Caco-2 (cell line): Measurements from ENCODE around the gene CD55. TPM values are rescaled to one million over a fixed set of nuclear protein-coding genes. Genes with fewer than 3 reads are reported as not detected.

Source experiments
- BruUV-seq: library from RNA; stranded (reverse); fragments of 400-500 nt; replicated peaks from 2 replicates; lab custom pipeline; 2021; lab: Mats Ljungman, UMichigan
- CTCF ChIA-PET: fragments of 300-600 bp; sonication (Branson Sonifier 250); formaldehyde crosslinking; loops from one replicate; lab custom pipeline; 2022; ENCODE audit warnings: antibody characterized with exemption; lab: Charles Lee
- POLR2A ChIA-PET: fragments of 300-600 bp; sonication (Branson Sonifier 250); formaldehyde crosslinking; loops from one replicate; lab custom pipeline; 2022; ENCODE audit warnings: antibody characterized with exemption; lab: Charles Lee
- DNase-seq, 2 experiments: peaks; one replicate each; pipeline versions ENCODE4 v3.0.0 to v3.0.0-alpha.2; 2020 to 2022
- H3K27me3 ChIP-seq: replicated peaks from 2 replicates; pipeline ENCODE4 v1.6.0; 2011; ENCODE audit warnings: low read length; ENCODE audit not compliant: control insufficient read depth, insufficient read depth
- H3K36me3 ChIP-seq: 2 replicates; pipeline ENCODE4 v1.5.1; 2011; ENCODE audit warnings: low read length; ENCODE audit not compliant: control insufficient read depth, insufficient read depth
- H3K4me1 ChIP-seq: fragments of 250-450 bp; sonication (Bioruptor Pico); 2 replicates; pipeline ENCODE4 v1.5.1; 2020; ENCODE audit warnings: mild to moderate bottlenecking
- H3K4me3 ChIP-seq: 2 replicates; pipeline ENCODE4 v1.5.1; 2011; ENCODE audit warnings: low read depth, mild to moderate bottlenecking, control low read depth, low read length
- H3K9me3 ChIP-seq: fragments of 250-450 bp; sonication (Bioruptor Pico); 2 replicates; pipeline ENCODE4 v1.5.1; 2020; ENCODE audit warnings: mild to moderate bottlenecking, moderate library complexity
- H3K27ac Mint-ChIP-seq: one replicate; pipeline ENCODE4 v1.8.0; 2022; ENCODE audit warnings: mixed read lengths; ENCODE audit not compliant: unreplicated experiment
- H3K27me3 Mint-ChIP-seq: one replicate; pipeline ENCODE4 v1.8.0; 2022; ENCODE audit warnings: mixed read lengths; ENCODE audit not compliant: insufficient read depth, unreplicated experiment
- H3K36me3 Mint-ChIP-seq: one replicate; pipeline ENCODE4 v1.8.0; 2022; ENCODE audit warnings: mild to moderate bottlenecking, mixed read lengths; ENCODE audit not compliant: insufficient read depth, unreplicated experiment
- H3K4me1 Mint-ChIP-seq: one replicate; pipeline ENCODE4 v1.8.0; 2022; ENCODE audit warnings: low read depth, mixed read lengths; ENCODE audit not compliant: unreplicated experiment
- H3K4me3 Mint-ChIP-seq: one replicate; pipeline ENCODE4 v1.8.0; 2022; ENCODE audit warnings: mild to moderate bottlenecking, moderate library complexity, mixed read lengths; ENCODE audit not compliant: unreplicated experiment
- H3K9me3 Mint-ChIP-seq: one replicate; pipeline ENCODE4 v1.8.0; 2022; ENCODE audit warnings: mixed read lengths; ENCODE audit not compliant: unreplicated experiment
- CTCF ChIP-seq, 2 experiments: fragments of 200-600 bp in 1 of 2; IDR thresholded peaks; 1 replicate in 1 of 2; 2 replicates in 1 of 2; pipeline versions ENCODE4 v1.5.1 to v1.8.0; 2011 to 2022; ENCODE audit warnings: antibody characterized with exemption in 1 of 2, control low read depth in 1 of 2, inconsistent platforms in 1 of 2, low read depth in 1 of 2, low read length in 1 of 2, mild to moderate bottlenecking in 1 of 2, moderate library complexity in 1 of 2; ENCODE audit not compliant: insufficient read depth in 1 of 2, severe bottlenecking in 1 of 2, unreplicated experiment in 1 of 2
- intact Hi-C: fragments of 100-400 bp; cut with micrococcal nuclease; formaldehyde crosslinking; loops from one replicate; pipeline ENCODE4 v1.10.0; 2022; ENCODE audit not compliant: unreplicated experiment
- total RNA-seq: library from RNA; stranded (reverse); gene quantifications from 2 replicates; pipeline ENCODE4 v1.2.3, GENCODE V29; 2022

The CD55 gene
- total RNA-seq, 1 experiment from 2014 or later: 195 TPM

- BruUV-seq: no TSS peak
- Histone ChIP-seq H3K9me3 (no peaks in the 10 kb centered on the region), H3K27me3 (no peaks in the 10 kb centered on the region), H3K36me3 (peaks cover 4% of the 10 kb centered on the region), H3K4me1 (no peaks in the 10 kb centered on the region), H3K4me3 (no peak overlapping the region)
- peaks cover 23% of the 10 kb centered on the region for H3K4me1 Mint-ChIP-seq
- no peaks in the 10 kb centered on the region for H3K27me3 Mint-ChIP-seq
- H3K36me3 Mint-ChIP-seq: peaks cover 75% of the 10 kb centered on the region
- no peak for TF ChIP-seq CTCF (IDR thresholded peaks at IDR 0.05; ENCODE audit: insufficient read depth in 1 of 2, low read depth in 1 of 2, low read length in 1 of 2, severe bottlenecking in 1 of 2, unreplicated experiment in 1 of 2)
- ChIA-PET CTCF (interaction anchor here (0.6 to 2.1 kb wide), 3 partner anchors 15 to 113 kb away, joined by 3 to 4 read pairs (median 3); no protein-coding TSS in a partner anchor), POLR2A (interaction anchor here (0.6 kb wide), 1 partner anchor 16 kb away, joined by 3 read pairs; no protein-coding TSS in a partner anchor)
- intact Hi-C loops: loop anchor here (5.0 kb wide), 1 partner anchor 255 kb away; no protein-coding TSS in a partner anchor
- H3K27ac Mint-ChIP-seq: peak overlapping the region; percentile 68
- no peak for DNase-seq
- H3K4me3 Mint-ChIP-seq: no peak overlapping the region
- peaks cover 10% of the 10 kb centered on the region for H3K9me3 Mint-ChIP-seq
Observed at GRCh38 chr1:207336559-207337467, 15.3 kb downstream of the CD55 start.

GRCh38 chr1:207342332-207342731, 20.9 kb downstream of the CD55 start:
- Mint-ChIP-seq H3K27ac (no peak overlapping the region), H3K4me3 (no peak overlapping the region), H3K4me1 (peaks cover 16% of the 10 kb centered on the region), H3K36me3 (peaks cover 86% of the 10 kb centered on the region), H3K27me3 (no peaks in the 10 kb centered on the region), H3K9me3 (no peaks in the 10 kb centered on the region)
- Histone ChIP-seq H3K9me3 (no peaks in the 10 kb centered on the region), H3K36me3 (no peaks in the 10 kb centered on the region; the same call in 1 of the 2 replicates), H3K4me1 (no peaks in the 10 kb centered on the region), H3K4me3 (no peak overlapping the region), H3K27me3 (no peaks in the 10 kb centered on the region)
- ChIA-PET CTCF (interaction anchor here (0.6 kb wide), 1 partner anchor 12 kb away, joined by 3 read pairs; no protein-coding TSS in a partner anchor), POLR2A (no interaction called here)
- DNase-seq: no peak
- no TSS peak for BruUV-seq
- TF ChIP-seq CTCF (IDR thresholded peaks at IDR 0.05; ENCODE audit: insufficient read depth in 1 of 2, low read depth in 1 of 2, low read length in 1 of 2, severe bottlenecking in 1 of 2, unreplicated experiment in 1 of 2): no peak
- intact Hi-C loops: no loop called here

GRCh38 chr1:207343675-207344074, 22.2 kb downstream of the CD55 start:
- no peaks in the 10 kb centered on the region for H3K4me1 ChIP-seq
- CTCF ChIA-PET: no interaction called here
- peaks cover 16% of the 10 kb centered on the region for H3K4me1 Mint-ChIP-seq
- H3K4me3 Mint-ChIP-seq: no peak overlapping the region
- H3K36me3 ChIP-seq: no peaks in the 10 kb centered on the region; the same call in 1 of the 2 replicates
- intact Hi-C loops: no loop called here
- BruUV-seq: no TSS peak
- POLR2A ChIA-PET: interaction anchor here (1.5 kb wide), 1 partner anchor 23 kb away, joined by 5 read pairs; no protein-coding TSS in a partner anchor
- no peaks in the 10 kb centered on the region for H3K9me3 ChIP-seq
- TF ChIP-seq CTCF (IDR thresholded peaks at IDR 0.05; ENCODE audit: insufficient read depth in 1 of 2, low read depth in 1 of 2, low read length in 1 of 2, severe bottlenecking in 1 of 2, unreplicated experiment in 1 of 2): no peak
- H3K9me3 Mint-ChIP-seq: no peaks in the 10 kb centered on the region
- no peak for DNase-seq
- H3K27me3 Mint-ChIP-seq: no peaks in the 10 kb centered on the region
- no peak overlapping the region for H3K27ac Mint-ChIP-seq
- no peaks in the 10 kb centered on the region for H3K27me3 ChIP-seq
- peaks cover 93% of the 10 kb centered on the region for H3K36me3 Mint-ChIP-seq
- H3K4me3 ChIP-seq: no peak overlapping the region
